ENCODE results near the gene HEATR5A. TPM values are rescaled to one million over a fixed set of nuclear protein-coding genes. Genes with fewer than 3 reads are reported as not detected.

HEATR5A gene
- total and polyA plus RNA-seq, 10 of the 15 experiments (the other 5 are each of a cell fraction or from before 2014, with no cell fraction given) = 5.1 to 37.1 (median 13.8) TPM

- ATAC-seq = no peak
- FAIRE-seq = no peak
- Histone ChIP-seq H3K79me2 (ENCODE audit: control insufficient read depth, insufficient read depth, low read length) (no peaks in the 10 kb centered on the region), H3K4me2 (ENCODE audit: control insufficient read depth, insufficient read depth) (no peak overlapping the region), H3K36me3 (ENCODE audit: control insufficient read depth in 2 of 2, insufficient read depth in 2 of 2, low read length in 1 of 2) (no peaks in the 10 kb centered on the region), H3K27ac (ENCODE audit: control insufficient read depth, insufficient read depth) (no peak overlapping the region), H3K4me1 (ENCODE audit: control insufficient read depth, insufficient read depth, low read length) (peaks cover 11% of the 10 kb centered on the region), H3K9me3 (replicated peaks; ENCODE audit: control insufficient read depth, insufficient read depth, low read length) (peaks cover 2% of the 10 kb centered on the region; the same call in 1 of the 3 replicates), H3K9ac (ENCODE audit: control insufficient read depth, insufficient read depth, low read length) (no peak overlapping the region), H4K20me1 (ENCODE audit: control insufficient read depth, insufficient read depth) (no peaks in the 10 kb centered on the region), H3K4me3 (no peak overlapping the region), H3K27me3 (replicated peaks in 1 of 2; ENCODE audit: control insufficient read depth in 2 of 2, insufficient read depth in 2 of 2, low read length in 1 of 2) (no peaks in the 10 kb centered on the region), H2AFZ (ENCODE audit: control insufficient read depth, low read depth, low read length) (no peak overlapping the region)
- ChIA-PET SMC1A (ENCODE audit: uncharacterized antibody, unreplicated experiment) (no interaction called here), CTCF (no interaction called here), POLR2A (interaction anchor here (0.6 kb wide), 1 partner anchor 17 kb away, joined by 3 read pairs; no protein-coding TSS in a partner anchor), RAD21 (ENCODE audit: unreplicated experiment) (no interaction called here)
- intact Hi-C loops (cut with micrococcal nuclease; ENCODE audit: unreplicated experiment) = no loop called here
- TF ChIP-seq IKZF1 (conservative IDR thresholded peaks at IDR 0.05) = no peak
- TF ChIP-seq NBN (IDR thresholded peaks at IDR 0.05) = no peak
- in situ Hi-C loops (cut with MboI) = no loop called here
- BruUV-seq (replicated peaks) = no TSS peak
- 9% methylated on average over 8 of the region's 8 CpGs for WGBS (ENCODE audit: insufficient coverage, insufficient replicate concordance, low lambda C conversion rate, missing lambda C conversion rate)
- DNase-seq (ENCODE audit: low read depth, low spot score) = no peak
These were observed 154.5 kb downstream of the HEATR5A start for GRCh38 chr14:31265701-31266398.

DNA sequence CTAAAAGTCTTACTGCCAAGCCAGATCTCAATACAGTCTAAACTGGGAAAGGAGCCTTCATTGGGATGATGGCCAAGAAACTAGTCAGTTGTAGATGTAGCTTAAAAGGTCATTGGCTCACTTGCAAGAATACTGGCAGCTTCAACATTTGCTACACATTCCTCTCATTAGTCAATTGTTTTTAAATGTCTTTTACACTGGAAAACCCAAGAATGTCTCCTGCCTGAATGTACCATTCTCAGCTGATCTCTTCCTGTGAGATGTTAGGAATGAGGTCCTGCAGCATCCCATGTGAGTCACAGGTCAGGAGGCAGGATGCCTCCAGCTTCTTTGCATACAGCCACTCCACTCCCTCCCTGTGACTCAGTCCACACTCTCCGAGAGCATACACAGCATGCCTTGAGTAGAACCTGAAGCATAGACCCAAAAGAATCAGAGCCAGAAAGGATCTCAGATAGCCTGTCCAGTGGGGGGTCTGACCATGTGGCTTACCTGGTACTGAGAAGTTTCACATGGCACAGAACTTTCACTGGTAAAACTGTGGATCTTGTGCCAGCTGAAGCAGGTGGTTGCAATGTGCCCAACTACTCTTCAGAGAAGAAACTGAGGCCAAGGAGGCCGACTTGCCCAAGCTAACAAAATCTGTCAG, 156.7 kb downstream of the HEATR5A start:
- ATAC-seq (no peak), DNase-seq (ENCODE audit: low read depth, low spot score) (no peak), FAIRE-seq (no peak)
- 94% methylated on average over 2 of the region's 2 CpGs for WGBS (ENCODE audit: insufficient coverage, insufficient replicate concordance, low lambda C conversion rate, missing lambda C conversion rate)
- H3K9ac ChIP-seq (ENCODE audit: control insufficient read depth, insufficient read depth, low read length) = no peak overlapping the region
- H3K36me3 ChIP-seq (ENCODE audit: control insufficient read depth in 2 of 2, insufficient read depth in 2 of 2, low read length in 1 of 2) = no peaks in the 10 kb centered on the region
- H3K4me3 ChIP-seq = no peak overlapping the region
- no peaks in the 10 kb centered on the region for H3K9me3 ChIP-seq (replicated peaks; ENCODE audit: control insufficient read depth, insufficient read depth, low read length)
- in situ Hi-C loops (cut with MboI) = no loop called here
- peaks cover 11% of the 10 kb centered on the region for H3K4me1 ChIP-seq (ENCODE audit: control insufficient read depth, insufficient read depth, low read length)
- no peaks in the 10 kb centered on the region for H3K27me3 ChIP-seq (replicated peaks in 1 of 2; ENCODE audit: control insufficient read depth in 2 of 2, insufficient read depth in 2 of 2, low read length in 1 of 2)
- RAD21 ChIA-PET (ENCODE audit: unreplicated experiment) = interaction anchor here (1.2 to 2.2 kb wide), 5 partner anchors 11 to 63 kb away, joined by 3 to 10 read pairs (median 5); partner anchors contain the start of gene HECTD1
- H4K20me1 ChIP-seq (ENCODE audit: control insufficient read depth, insufficient read depth) = no peaks in the 10 kb centered on the region
- intact Hi-C loops (cut with micrococcal nuclease; ENCODE audit: unreplicated experiment) = no loop called here
- no peak overlapping the region for H2AFZ ChIP-seq (ENCODE audit: control insufficient read depth, low read depth, low read length)
- BruUV-seq (replicated peaks) = no TSS peak
- H3K4me2 ChIP-seq (ENCODE audit: control insufficient read depth, insufficient read depth) = no peak overlapping the region
- POLR2A ChIA-PET = interaction anchor here (0.8 to 1.5 kb wide), 5 partner anchors 10 to 157 kb away, joined by 3 to 5 read pairs (median 4); partner anchors contain the start of genes HEATR5A and HECTD1
- SMC1A ChIA-PET (ENCODE audit: uncharacterized antibody, unreplicated experiment) = interaction anchor here (0.8 to 2.3 kb wide), 5 partner anchors 9 to 55 kb away, joined by 3 to 7 read pairs (median 3); no protein-coding TSS in a partner anchor
- no peaks in the 10 kb centered on the region for H3K79me2 ChIP-seq (ENCODE audit: control insufficient read depth, insufficient read depth, low read length)
- TF ChIP-seq, protein P1, sequence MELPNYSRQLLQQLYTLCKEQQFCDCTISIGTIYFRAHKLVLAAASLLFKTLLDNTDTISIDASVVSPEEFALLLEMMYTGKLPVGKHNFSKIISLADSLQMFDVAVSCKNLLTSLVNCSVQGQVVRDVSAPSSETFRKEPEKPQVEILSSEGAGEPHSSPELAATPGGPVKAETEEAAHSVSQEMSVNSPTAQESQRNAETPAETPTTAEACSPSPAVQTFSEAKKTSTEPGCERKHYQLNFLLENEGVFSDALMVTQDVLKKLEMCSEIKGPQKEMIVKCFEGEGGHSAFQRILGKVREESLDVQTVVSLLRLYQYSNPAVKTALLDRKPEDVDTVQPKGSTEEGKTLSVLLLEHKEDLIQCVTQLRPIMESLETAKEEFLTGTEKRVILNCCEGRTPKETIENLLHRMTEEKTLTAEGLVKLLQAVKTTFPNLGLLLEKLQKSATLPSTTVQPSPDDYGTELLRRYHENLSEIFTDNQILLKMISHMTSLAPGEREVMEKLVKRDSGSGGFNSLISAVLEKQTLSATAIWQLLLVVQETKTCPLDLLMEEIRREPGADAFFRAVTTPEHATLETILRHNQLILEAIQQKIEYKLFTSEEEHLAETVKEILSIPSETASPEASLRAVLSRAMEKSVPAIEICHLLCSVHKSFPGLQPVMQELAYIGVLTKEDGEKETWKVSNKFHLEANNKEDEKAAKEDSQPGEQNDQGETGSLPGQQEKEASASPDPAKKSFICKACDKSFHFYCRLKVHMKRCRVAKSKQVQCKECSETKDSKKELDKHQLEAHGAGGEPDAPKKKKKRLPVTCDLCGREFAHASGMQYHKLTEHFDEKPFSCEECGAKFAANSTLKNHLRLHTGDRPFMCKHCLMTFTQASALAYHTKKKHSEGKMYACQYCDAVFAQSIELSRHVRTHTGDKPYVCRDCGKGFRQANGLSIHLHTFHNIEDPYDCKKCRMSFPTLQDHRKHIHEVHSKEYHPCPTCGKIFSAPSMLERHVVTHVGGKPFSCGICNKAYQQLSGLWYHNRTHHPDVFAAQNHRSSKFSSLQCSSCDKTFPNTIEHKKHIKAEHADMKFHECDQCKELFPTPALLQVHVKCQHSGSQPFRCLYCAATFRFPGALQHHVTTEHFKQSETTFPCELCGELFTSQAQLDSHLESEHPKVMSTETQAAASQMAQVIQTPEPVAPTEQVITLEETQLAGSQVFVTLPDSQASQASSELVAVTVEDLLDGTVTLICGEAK (IDR thresholded peaks at IDR 0.05; ENCODE audit: borderline replicate concordance) = no peak
- CTCF ChIA-PET = interaction anchor here (2.2 kb wide), 1 partner anchor 10 kb away, joined by 10 read pairs; no protein-coding TSS in a partner anchor
- H3K27ac ChIP-seq (ENCODE audit: control insufficient read depth, insufficient read depth) = no peak overlapping the region
